Bronchial epithelial cell (primary cell): ENCODE measurements around the gene UBAP1L. TPM values are rescaled to one million over a fixed set of nuclear protein-coding genes. Genes with fewer than 3 reads are reported as not detected.

Experiments used
- DNase-seq: peaks from one replicate; pipeline ENCODE4 v3.0.0-alpha.2; 2010; ENCODE audit warnings: low read depth
- FAIRE-seq: peaks from 2 replicates; lab custom pipeline; 2011; peaks lifted over from hg19 to GRCh38; lab: Jason Lieb, UNC
- H3K27me3 ChIP-seq: 2 replicates; pipeline ENCODE4 v1.5.1; 2011; ENCODE audit warnings: low read length; ENCODE audit not compliant: control insufficient read depth, insufficient read depth
- H3K36me3 ChIP-seq: 2 replicates; pipeline ENCODE4 v1.5.1; 2011; ENCODE audit warnings: low read length; ENCODE audit not compliant: control insufficient read depth, insufficient read depth
- H3K4me3 ChIP-seq: 2 replicates; pipeline ENCODE4 v1.5.1; 2011; ENCODE audit warnings: mild to moderate bottlenecking, low read depth, low read length, control low read depth
- CTCF ChIP-seq: IDR thresholded peaks from 2 replicates; pipeline ENCODE4 v1.5.1; 2011; ENCODE audit warnings: mild to moderate bottlenecking, moderate library complexity, low read length, control low read depth, inconsistent platforms; ENCODE audit not compliant: insufficient read depth, severe bottlenecking
- total RNA-seq: library from RNA; depleted of rRNA; stranded (reverse); fragments of >200 nt; gene quantifications from 2 replicates; pipeline ENCODE4 v1.2.1, GENCODE V29; 2014

UBAP1L gene
- total RNA-seq, 1 donor from 2014 or later = 1.3 TPM

DNA sequence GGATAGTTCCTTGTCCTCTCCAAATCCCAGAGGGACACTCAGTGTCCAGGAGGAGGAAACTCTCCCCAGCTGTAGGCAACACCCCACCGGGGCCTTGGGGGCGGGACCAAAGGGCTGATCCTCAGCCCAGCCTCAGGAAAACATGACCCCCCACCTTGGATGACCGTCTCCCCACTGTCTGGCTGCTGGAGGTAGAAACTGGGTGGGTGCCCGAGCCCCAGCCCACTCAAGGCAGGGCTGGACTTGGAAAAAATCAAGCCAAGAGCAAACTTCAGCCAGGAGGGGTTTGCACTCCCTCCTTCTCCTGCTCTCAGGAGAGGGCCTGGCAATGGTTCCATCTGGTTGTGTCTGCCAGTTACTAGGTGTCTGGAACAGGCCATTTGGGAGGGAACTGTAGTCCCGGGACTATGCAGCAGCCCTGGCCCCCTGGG lies 43.6 kb downstream of the UBAP1L start:
- TF ChIP-seq CTCF = no peak
- Histone ChIP-seq H3K4me3 (no peak overlapping the region), H3K36me3 (no peaks in the 10 kb centered on the region), H3K27me3 (peaks cover 13% of the 10 kb centered on the region)
- FAIRE-seq (no peak), DNase-seq (no peak)

DNA sequence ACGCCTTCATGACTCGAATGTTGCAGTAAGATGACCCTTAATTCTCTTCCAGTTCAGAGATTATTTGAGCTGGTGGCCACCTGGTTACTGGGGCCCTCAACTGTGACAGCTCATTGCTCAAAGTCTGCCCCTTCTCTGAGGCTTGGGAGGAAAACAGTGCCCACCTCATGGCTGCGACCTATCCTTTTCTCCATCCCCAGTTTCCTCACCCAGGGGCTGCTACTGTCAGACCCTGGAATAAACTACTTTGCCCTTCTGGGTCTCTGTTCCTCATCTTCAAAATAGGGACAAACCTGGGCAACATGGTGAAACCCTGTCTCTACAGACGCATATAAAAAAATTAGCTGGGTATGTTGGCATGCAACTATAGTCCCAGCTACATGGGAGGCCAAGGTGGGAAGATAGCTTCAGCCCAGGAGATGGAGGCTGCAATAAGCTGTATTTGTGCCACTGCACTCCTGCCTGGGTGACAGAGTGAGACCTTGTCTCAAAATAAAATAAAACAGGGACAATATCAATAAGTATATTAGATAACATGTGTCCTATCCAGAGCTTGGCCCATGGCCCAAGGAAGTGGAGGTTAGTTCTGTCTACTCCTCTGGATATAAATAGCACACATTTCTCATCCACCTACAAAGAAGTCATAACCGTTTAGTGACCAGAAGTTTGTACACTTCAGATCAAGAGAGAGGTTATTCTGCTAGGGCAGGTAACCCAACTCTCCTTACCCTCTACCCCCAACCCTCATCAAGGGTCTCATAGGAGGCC lies 45.0 kb downstream of the UBAP1L start:
- no peak overlapping the region for H3K4me3 ChIP-seq
- DNase-seq (no peak), FAIRE-seq (no peak)
- H3K36me3 ChIP-seq = no peaks in the 10 kb centered on the region
- peaks cover 13% of the 10 kb centered on the region for H3K27me3 ChIP-seq
- TF ChIP-seq CTCF = no peak

- H3K27me3 ChIP-seq = peaks cover 13% of the 10 kb centered on the region
- FAIRE-seq (no peak), DNase-seq (no peak)
- H3K36me3 ChIP-seq = no peaks in the 10 kb centered on the region
- no peak overlapping the region for H3K4me3 ChIP-seq
- no peak for TF ChIP-seq CTCF
These were observed 45.8 kb downstream of the UBAP1L start for GRCh38 chr15:65069179-65069578.

DNA sequence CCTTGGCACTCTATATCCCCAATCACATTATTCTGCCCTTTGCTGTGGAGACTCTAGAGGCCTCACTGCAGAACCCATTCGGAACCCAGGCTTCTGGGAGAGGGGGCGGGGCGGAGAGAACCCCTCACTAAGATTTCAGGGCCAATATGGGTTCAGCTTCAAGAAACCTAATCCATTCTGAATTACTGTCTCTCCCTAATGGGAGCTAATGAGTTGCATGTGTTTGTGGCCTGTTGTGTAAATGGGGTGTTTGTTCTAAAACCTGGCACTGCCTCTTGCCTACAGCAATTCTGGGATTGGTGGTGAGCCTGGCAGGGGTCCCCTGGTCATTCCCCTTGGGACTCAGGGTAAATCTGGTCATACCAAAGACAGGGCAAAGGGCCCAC lies 46.6 kb downstream of the UBAP1L start:
- no peak overlapping the region for H3K4me3 ChIP-seq
- DNase-seq (no peak), FAIRE-seq (no peak)
- no peaks in the 10 kb centered on the region for H3K36me3 ChIP-seq
- no peak for TF ChIP-seq CTCF
- peaks cover 13% of the 10 kb centered on the region for H3K27me3 ChIP-seq

DNA sequence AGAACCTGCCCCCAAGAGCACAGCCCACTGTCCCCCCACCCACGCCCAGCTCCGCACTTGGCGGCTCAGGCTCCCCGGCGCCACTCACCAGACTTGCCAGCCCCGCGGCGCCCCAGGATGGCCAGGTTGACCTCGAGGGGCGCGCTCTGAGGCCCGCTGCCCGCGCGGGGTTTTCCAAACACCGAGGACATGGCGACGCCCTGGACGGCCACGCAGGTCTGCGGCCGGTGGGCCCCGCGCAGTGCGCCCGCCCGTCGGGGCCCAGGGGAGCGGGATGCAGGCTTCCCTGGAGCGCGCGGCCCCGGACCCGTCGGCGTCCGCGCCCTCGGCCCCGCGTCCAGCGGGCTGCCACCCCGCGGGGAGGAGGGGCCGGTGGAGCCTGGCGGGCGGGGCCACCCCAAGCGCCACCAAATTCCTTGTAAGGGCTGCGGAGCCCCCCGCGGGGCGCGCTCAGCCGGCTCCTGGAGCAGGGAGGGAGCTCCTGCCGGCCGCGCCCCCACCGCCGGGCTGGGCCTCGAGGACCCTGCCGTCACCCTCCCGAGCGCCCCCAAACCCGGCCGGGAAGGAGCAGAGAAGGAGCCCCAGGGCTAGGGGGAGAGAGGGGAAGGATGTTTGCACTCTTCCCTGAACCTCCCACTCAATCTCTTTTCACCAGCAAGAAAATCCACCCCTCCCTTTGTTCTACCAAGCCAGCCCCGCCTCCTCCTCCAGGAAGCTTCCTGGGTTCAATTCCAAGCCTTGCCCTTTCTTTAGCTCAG lies 47.2 kb downstream of the UBAP1L start, which contains the start of gene RASL12:
Gene RASL12 (minus strand): TSS at position 347 of the 758 bp plus-strand sequence. CDS start 156 bp downstream, at position 191.
- no peak for TF ChIP-seq CTCF
- Histone ChIP-seq H3K27me3 (peaks cover 13% of the 10 kb centered on the region), H3K4me3 (no peak within 1 kb of the TSS), H3K36me3 (no peaks in the 10 kb centered on the region)
- FAIRE-seq = no peak
- DNase-seq = no peak
